GM18507 (cell line): Measurements from ENCODE around the gene TRIM67.

Experiments
- DNase-seq: peaks from one replicate; pipeline ENCODE4 v3.0.0; 2011; ENCODE audit warnings: low read depth; ENCODE audit not compliant: insufficient read length; ENCODE audit errors: extremely low spot score
- FAIRE-seq: peaks from 2 replicates; lab custom pipeline; 2011; peaks lifted over from hg19 to GRCh38; lab: Jason Lieb, UNC

The TRIM67 gene

GRCh38 chr1:231264642-231265041 is 102.8 kb downstream of the TRIM67 start:
- FAIRE-seq = no peak
- DNase-seq = no peak

- no peak for FAIRE-seq
Measured at GRCh38 chr1:231265379-231265778, 103.5 kb downstream of the TRIM67 start.

GRCh38 chr1:231266811-231267322 is 105.0 kb downstream of the TRIM67 start:
- DNase-seq (no peak), FAIRE-seq (no peak)

More at GRCh38 chr1:231265379-231265778, 103.5 kb downstream of the TRIM67 start:
- no peak for DNase-seq
